Neural progenitor cell (in vitro differentiated cells): ENCODE measurements around the gene IL18R1. TPM values are rescaled to one million over a fixed set of nuclear protein-coding genes. Genes with fewer than 3 reads are reported as not detected.

Source experiments
- DNase-seq: peaks from one replicate; pipeline ENCODE4 v3.0.0-alpha.2; 2016; ENCODE audit warnings: low spot score
- H2AFZ ChIP-seq: fragments of 200-600 bp; sonication (generic); replicated peaks from 2 replicates; pipeline ENCODE4 v1.6.1; 2016; ENCODE audit warnings: antibody characterized with exemption
- H3F3A ChIP-seq: fragments of 200-600 bp; sonication (generic); 2 replicates; pipeline ENCODE4 v1.6.1; 2016; ENCODE audit warnings: antibody characterized with exemption, low read depth
- H3K27ac ChIP-seq: fragments of 200-600 bp; sonication (generic); 2 replicates; pipeline ENCODE4 v1.5.1; 2016; ENCODE audit warnings: mild to moderate bottlenecking
- H3K27me3 ChIP-seq: fragments of 200-600 bp; sonication (generic); 2 replicates; pipeline ENCODE4 v1.6.1; 2016; ENCODE audit warnings: mild to moderate bottlenecking, moderate library complexity
- H3K36me3 ChIP-seq: fragments of 200-600 bp; sonication (generic); 2 replicates; pipeline ENCODE4 v1.5.1; 2016
- H3K4me1 ChIP-seq: fragments of 200-600 bp; sonication (generic); 2 replicates; pipeline ENCODE4 v1.6.1; 2016; ENCODE audit warnings: mixed run types
- H3K4me2 ChIP-seq: fragments of 200-600 bp; sonication (generic); 2 replicates; pipeline ENCODE4 v1.6.1; 2016
- H3K4me3 ChIP-seq: fragments of 200-600 bp; sonication (generic); 2 replicates; pipeline ENCODE4 v1.5.1; 2016
- H3K79me2 ChIP-seq: fragments of 200-600 bp; sonication (generic); 2 replicates; pipeline ENCODE4 v1.6.1; 2016; ENCODE audit warnings: low read depth
- H3K9ac ChIP-seq: fragments of 200-600 bp; sonication (generic); 2 replicates; pipeline ENCODE4 v1.6.1; 2016
- H3K9me3 ChIP-seq: fragments of 200-600 bp; sonication (generic); 2 replicates; pipeline ENCODE4 v1.5.1; 2016; ENCODE audit warnings: low read depth
- H4K20me1 ChIP-seq: fragments of 200-600 bp; sonication (generic); 2 replicates; pipeline ENCODE4 v1.6.1; 2016; ENCODE audit warnings: low read depth
- H3K27ac Mint-ChIP-seq: 3 replicates; pipeline ENCODE4 v1.8.0; 2021; ENCODE audit warnings: mixed read lengths
- H3K27me3 Mint-ChIP-seq: 2 replicates; pipeline ENCODE4 v1.8.0; 2022; ENCODE audit warnings: low read depth, mild to moderate bottlenecking, inconsistent platforms, moderate library complexity, mixed read lengths; ENCODE audit not compliant: insufficient read depth
- H3K36me3 Mint-ChIP-seq: 3 replicates; pipeline ENCODE4 v1.8.0; 2021; ENCODE audit warnings: mixed read lengths
- H3K4me1 Mint-ChIP-seq: 3 replicates; pipeline ENCODE4 v1.8.0; 2021; ENCODE audit warnings: mixed read lengths
- H3K4me3 Mint-ChIP-seq: 3 replicates; pipeline ENCODE4 v1.8.0; 2021; ENCODE audit warnings: mild to moderate bottlenecking, moderate library complexity, mixed read lengths
- H3K9me3 Mint-ChIP-seq: 3 replicates; pipeline ENCODE4 v1.8.0; 2020; ENCODE audit warnings: mixed read lengths
- EZH2 ChIP-seq: fragments of 200-600 bp; sonication (generic); IDR thresholded peaks from 2 replicates; pipeline ENCODE4 v1.6.1; 2017; ENCODE audit warnings: antibody characterized with exemption, mild to moderate bottlenecking, moderate library complexity
- EZH2phosphoT487 ChIP-seq: fragments of 200-600 bp; sonication (generic); IDR thresholded peaks from 2 replicates; pipeline ENCODE4 v1.6.1; 2017; ENCODE audit warnings: antibody characterized with exemption
- total RNA-seq: library from RNA; depleted of rRNA; stranded (reverse); fragments of >200 nt; gene quantifications from 2 replicates; pipeline ENCODE4 v1.2.3, GENCODE V29; 2015; ENCODE audit warnings: low replicate concordance
- TF ChIP-seq, protein P1 (sequence below): fragments of 200-600 bp; sonication (generic); IDR thresholded peaks from 2 replicates; pipeline ENCODE4 v1.5.1; 2017; ENCODE audit warnings: antibody characterized with exemption, mild to moderate bottlenecking

The IL18R1 gene
- total RNA-seq, 1 donor from 2014 or later: 0.07 TPM

DNA sequence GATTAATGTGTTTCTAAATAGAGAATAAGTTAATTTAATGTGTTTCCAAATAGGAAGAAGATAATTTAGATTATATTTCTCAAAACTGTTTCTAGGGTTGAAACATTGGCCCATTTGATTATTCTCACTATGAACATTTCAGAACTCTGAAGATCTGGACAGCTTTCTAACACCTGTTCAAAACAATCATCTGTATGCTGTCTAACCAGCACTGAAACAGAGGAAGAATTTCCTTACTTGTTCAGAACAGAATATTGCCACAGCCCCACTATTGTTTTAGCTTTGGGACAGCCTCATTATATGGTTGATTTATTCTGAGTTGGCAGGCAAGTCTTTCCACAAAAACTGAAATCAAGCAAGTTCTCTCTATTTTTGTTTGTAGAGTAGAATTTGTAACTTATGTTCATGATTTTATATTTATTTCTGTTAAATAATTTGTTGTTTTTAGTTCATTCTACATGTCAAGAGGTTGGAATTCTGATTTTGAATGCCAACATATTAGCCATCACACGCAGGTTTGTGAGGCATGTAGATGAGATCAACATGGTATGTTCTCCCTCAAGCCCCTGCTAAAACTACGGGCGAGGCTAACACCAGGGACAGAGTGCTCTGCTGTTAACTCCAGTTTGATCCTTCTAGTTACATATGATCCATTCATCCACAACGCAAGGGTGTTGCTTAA lies 78.5 kb downstream of the IL18R1 start:
- Histone ChIP-seq H3K27ac (no peak overlapping the region), H2AFZ (no peak overlapping the region), H3F3A (no peaks in the 10 kb centered on the region), H3K27me3 (no peaks in the 10 kb centered on the region), H3K4me3 (no peak overlapping the region), H4K20me1 (no peaks in the 10 kb centered on the region), H3K9me3 (no peaks in the 10 kb centered on the region), H3K9ac (no peak overlapping the region), H3K79me2 (no peaks in the 10 kb centered on the region), H3K36me3 (no peaks in the 10 kb centered on the region), H3K4me1 (no peaks in the 10 kb centered on the region), H3K4me2 (no peak overlapping the region)
- TF ChIP-seq EZH2phosphoT487 (no peak), EZH2 (no peak)
- TF ChIP-seq, protein P1, sequence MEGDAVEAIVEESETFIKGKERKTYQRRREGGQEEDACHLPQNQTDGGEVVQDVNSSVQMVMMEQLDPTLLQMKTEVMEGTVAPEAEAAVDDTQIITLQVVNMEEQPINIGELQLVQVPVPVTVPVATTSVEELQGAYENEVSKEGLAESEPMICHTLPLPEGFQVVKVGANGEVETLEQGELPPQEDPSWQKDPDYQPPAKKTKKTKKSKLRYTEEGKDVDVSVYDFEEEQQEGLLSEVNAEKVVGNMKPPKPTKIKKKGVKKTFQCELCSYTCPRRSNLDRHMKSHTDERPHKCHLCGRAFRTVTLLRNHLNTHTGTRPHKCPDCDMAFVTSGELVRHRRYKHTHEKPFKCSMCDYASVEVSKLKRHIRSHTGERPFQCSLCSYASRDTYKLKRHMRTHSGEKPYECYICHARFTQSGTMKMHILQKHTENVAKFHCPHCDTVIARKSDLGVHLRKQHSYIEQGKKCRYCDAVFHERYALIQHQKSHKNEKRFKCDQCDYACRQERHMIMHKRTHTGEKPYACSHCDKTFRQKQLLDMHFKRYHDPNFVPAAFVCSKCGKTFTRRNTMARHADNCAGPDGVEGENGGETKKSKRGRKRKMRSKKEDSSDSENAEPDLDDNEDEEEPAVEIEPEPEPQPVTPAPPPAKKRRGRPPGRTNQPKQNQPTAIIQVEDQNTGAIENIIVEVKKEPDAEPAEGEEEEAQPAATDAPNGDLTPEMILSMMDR: no peak
- no peaks in the 10 kb centered on the region for H3K9me3 Mint-ChIP-seq
- H3K4me1 Mint-ChIP-seq: no peaks in the 10 kb centered on the region
- H3K27me3 Mint-ChIP-seq: no peaks in the 10 kb centered on the region
- no peak overlapping the region for H3K27ac Mint-ChIP-seq
- H3K36me3 Mint-ChIP-seq: no peaks in the 10 kb centered on the region
- DNase-seq: no peak
- H3K4me3 Mint-ChIP-seq: no peak overlapping the region

DNA sequence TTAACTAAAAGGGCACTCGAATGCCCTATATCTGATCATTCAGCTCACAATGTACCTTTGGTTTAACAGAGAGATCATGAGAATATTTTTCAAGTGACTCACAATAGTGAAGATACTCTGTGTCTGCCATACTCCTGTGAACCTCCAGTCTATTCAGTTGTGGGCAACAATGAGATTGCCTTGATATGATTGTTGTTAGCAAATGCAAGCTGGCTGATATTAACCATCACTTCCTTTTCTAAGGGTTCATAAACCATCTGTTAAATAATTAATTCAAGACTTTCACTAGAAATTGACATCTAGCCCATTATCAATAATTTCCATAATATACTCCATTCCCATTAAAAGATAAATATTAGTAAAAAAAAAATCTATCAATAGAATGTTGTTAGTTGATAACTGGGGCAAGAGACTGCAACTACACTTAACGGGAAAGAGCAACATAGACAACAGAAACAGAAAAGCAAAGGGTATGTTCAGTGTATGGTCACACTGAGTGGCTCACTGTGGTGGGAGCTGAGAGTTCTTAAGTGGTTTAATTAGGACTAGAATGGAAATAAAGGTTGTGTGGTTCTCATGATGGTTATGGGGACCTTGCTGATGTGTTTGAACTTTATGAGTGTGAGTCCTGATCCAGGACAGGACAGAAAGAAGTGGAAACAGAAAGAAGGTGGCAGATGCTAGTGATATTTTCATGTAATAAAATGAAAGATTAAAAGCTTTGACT lies 79.2 kb downstream of the IL18R1 start:
- H3K36me3 ChIP-seq: no peaks in the 10 kb centered on the region
- H3K36me3 Mint-ChIP-seq: no peaks in the 10 kb centered on the region
- no peak overlapping the region for H3K27ac Mint-ChIP-seq
- TF ChIP-seq EZH2: no peak
- no peak for TF ChIP-seq EZH2phosphoT487
- TF ChIP-seq, protein P1: no peak
- no peaks in the 10 kb centered on the region for H3K9me3 ChIP-seq
- no peak overlapping the region for H3K4me2 ChIP-seq
- H3K9ac ChIP-seq: no peak overlapping the region
- no peaks in the 10 kb centered on the region for H3K27me3 Mint-ChIP-seq
- H3K4me3 ChIP-seq: no peak overlapping the region
- no peaks in the 10 kb centered on the region for H3K4me1 Mint-ChIP-seq
- H3K79me2 ChIP-seq: no peaks in the 10 kb centered on the region
- no peak overlapping the region for H3K27ac ChIP-seq
- H2AFZ ChIP-seq: no peak overlapping the region
- H3K9me3 Mint-ChIP-seq: no peaks in the 10 kb centered on the region
- no peaks in the 10 kb centered on the region for H3K4me1 ChIP-seq
- H4K20me1 ChIP-seq: no peaks in the 10 kb centered on the region
- DNase-seq: no peak
- no peaks in the 10 kb centered on the region for H3F3A ChIP-seq
- no peaks in the 10 kb centered on the region for H3K27me3 ChIP-seq
- H3K4me3 Mint-ChIP-seq: no peak overlapping the region

DNA sequence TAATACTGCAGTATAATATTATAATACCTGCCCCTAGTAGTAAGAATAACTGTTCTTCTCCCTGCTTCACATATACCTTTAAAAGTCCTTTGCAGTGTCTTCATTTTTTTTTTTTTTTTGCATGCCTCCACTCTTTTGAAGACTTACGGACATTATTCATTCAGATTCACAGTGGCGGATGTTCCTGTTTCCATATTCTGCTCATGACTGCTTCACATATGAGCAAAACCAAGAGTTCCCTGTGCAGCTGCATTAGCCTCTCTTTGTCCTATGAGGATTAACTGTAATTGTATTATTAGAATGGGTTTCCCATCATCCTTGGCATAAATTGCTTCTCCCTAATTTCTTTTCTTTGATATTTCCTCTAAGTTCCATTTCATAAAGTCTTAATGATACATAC lies 80.1 kb downstream of the IL18R1 start:
- no peaks in the 10 kb centered on the region for H3K36me3 ChIP-seq
- H3K27ac ChIP-seq: no peak overlapping the region
- no peak overlapping the region for H3K4me2 ChIP-seq
- no peaks in the 10 kb centered on the region for H3F3A ChIP-seq
- no peak for TF ChIP-seq EZH2phosphoT487
- TF ChIP-seq, protein P1: no peak
- TF ChIP-seq EZH2: no peak
- no peak overlapping the region for H3K4me3 ChIP-seq
- no peaks in the 10 kb centered on the region for H3K27me3 ChIP-seq
- no peak overlapping the region for H3K4me3 Mint-ChIP-seq
- H3K27ac Mint-ChIP-seq: no peak overlapping the region
- H3K4me1 ChIP-seq: no peaks in the 10 kb centered on the region
- no peak overlapping the region for H3K9ac ChIP-seq
- H3K4me1 Mint-ChIP-seq: no peaks in the 10 kb centered on the region
- no peaks in the 10 kb centered on the region for H3K9me3 ChIP-seq
- no peaks in the 10 kb centered on the region for H3K36me3 Mint-ChIP-seq
- no peak overlapping the region for H2AFZ ChIP-seq
- H4K20me1 ChIP-seq: no peaks in the 10 kb centered on the region
- no peaks in the 10 kb centered on the region for H3K27me3 Mint-ChIP-seq
- H3K9me3 Mint-ChIP-seq: no peaks in the 10 kb centered on the region
- no peaks in the 10 kb centered on the region for H3K79me2 ChIP-seq
- DNase-seq: no peak
